Muscle of leg (tissue), 11 donors: Measurements from ENCODE around the gene AUP1. TPM values are rescaled to one million over a fixed set of nuclear protein-coding genes. Genes with fewer than 3 reads are reported as not detected.

Experiments
- DNase-seq: peaks from one replicate; pipeline ENCODE4 v3.0.0; 2013
- H3K27ac ChIP-seq: one replicate; pipeline ENCODE4 v1.5.1; 2013; ENCODE audit warnings: mild to moderate bottlenecking, low read length, control low read depth
- H3K27me3 ChIP-seq: one replicate; pipeline ENCODE4 v1.6.1; 2013; ENCODE audit warnings: low read length; ENCODE audit not compliant: control insufficient read depth, insufficient read depth
- H3K36me3 ChIP-seq: one replicate; pipeline ENCODE4 v1.6.1; 2013; ENCODE audit warnings: low read length; ENCODE audit not compliant: control insufficient read depth, insufficient read depth
- H3K4me1 ChIP-seq: one replicate; pipeline ENCODE4 v1.6.1; 2013; ENCODE audit warnings: low read length; ENCODE audit not compliant: control insufficient read depth, insufficient read depth
- H3K4me3 ChIP-seq: one replicate; pipeline ENCODE4 v1.5.1; 2013; ENCODE audit warnings: low read length, control low read depth
- H3K9me3 ChIP-seq: replicated peaks from 2 replicates; pipeline ENCODE4 v1.6.1; 2013; ENCODE audit warnings: low read depth, low read length; ENCODE audit not compliant: control insufficient read depth
- WGBS: methylation state at CpG from one replicate; pipeline ENCODE4 v1.1.5; 2013; ENCODE audit warnings: missing lambda C conversion rate; ENCODE audit not compliant: insufficient coverage; 5-methylcytosine and 5-hydroxymethylcytosine counted together
- polyA plus RNA-seq, 8 donors: library from polyadenylated mRNA; unstranded; fragments of 120-200 nt; gene quantifications; one replicate each; pipeline versions ENCODE4 v1.2.1 to v1.2.3, GENCODE V29; 2013; ENCODE audit warnings: inconsistent platforms in 1 of 8, low replicate concordance in 1 of 8; ENCODE audit not compliant: insufficient read length in 8 of 8, insufficient read depth in 1 of 8
- total RNA-seq: library from RNA; stranded (reverse); fragments of 120-200 nt; gene quantifications from one replicate; pipeline ENCODE4 v1.2.4, GENCODE V29; 2013

AUP1 gene
- total and polyA plus RNA-seq, 9 donors: 58.5 to 84.9 (median 66.2) TPM

- 19% methylated on average over 4 of the region's 5 CpGs for WGBS
- no peaks in the 10 kb centered on the region for H3K9me3 ChIP-seq
- peaks cover 25% of the 10 kb centered on the region for H3K27me3 ChIP-seq
- no peak overlapping the region for H3K4me3 ChIP-seq
- no peak for DNase-seq
- H3K36me3 ChIP-seq: peaks cover 4% of the 10 kb centered on the region
- no peak overlapping the region for H3K27ac ChIP-seq
- H3K4me1 ChIP-seq: peaks cover 8% of the 10 kb centered on the region
Measured at GRCh38 chr2:74559912-74560311, 30.4 kb upstream of the AUP1 start.

GRCh38 chr2:74558284-74559230, 29.1 kb upstream of the AUP1 start:
- Histone ChIP-seq H3K27me3 (peaks cover 20% of the 10 kb centered on the region), H3K9me3 (no peaks in the 10 kb centered on the region), H3K4me1 (peaks cover 11% of the 10 kb centered on the region), H3K4me3 (no peak overlapping the region), H3K36me3 (peaks cover 4% of the 10 kb centered on the region), H3K27ac (no peak overlapping the region)
- 73% methylated on average over 6 of the region's 7 CpGs for WGBS
- DNase-seq: no peak

DNA sequence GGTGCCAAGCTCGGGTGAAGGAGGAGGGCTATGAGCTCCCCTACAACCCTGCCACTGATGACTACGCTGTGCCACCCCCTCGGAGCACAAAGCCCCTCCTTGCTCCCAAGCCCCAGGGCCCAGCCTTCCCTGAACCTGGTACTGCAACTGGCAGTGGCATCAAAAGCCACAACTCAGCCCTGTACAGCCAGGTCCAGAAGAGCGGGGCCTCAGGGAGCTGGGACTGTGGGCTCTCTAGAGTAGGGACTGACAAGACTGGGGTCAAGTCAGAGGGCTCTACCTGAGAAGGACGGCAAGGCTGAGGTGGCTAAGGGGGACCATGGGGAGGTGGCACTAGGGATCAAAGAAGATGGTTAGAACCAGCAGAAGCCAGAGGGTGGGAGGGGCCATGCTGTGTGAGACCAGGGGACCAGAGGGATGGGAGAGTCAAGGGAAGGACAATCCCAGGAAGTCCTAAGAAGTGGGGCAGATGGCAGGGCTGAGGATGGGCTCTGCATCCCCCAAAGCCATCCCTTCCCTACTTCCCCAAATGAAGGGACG, 27.4 kb upstream of the AUP1 start:
- Histone ChIP-seq H3K36me3 (peaks cover 4% of the 10 kb centered on the region), H3K27me3 (peaks cover 13% of the 10 kb centered on the region), H3K27ac (no peak overlapping the region), H3K4me1 (peaks cover 23% of the 10 kb centered on the region), H3K4me3 (no peak overlapping the region), H3K9me3 (no peaks in the 10 kb centered on the region)
- DNase-seq: no peak
- 94% methylated on average over 2 of the region's 6 CpGs for WGBS

- Histone ChIP-seq H3K9me3 (no peaks in the 10 kb centered on the region), H3K4me1 (peaks cover 23% of the 10 kb centered on the region), H3K4me3 (no peak overlapping the region), H3K36me3 (peaks cover 6% of the 10 kb centered on the region), H3K27me3 (peaks cover 10% of the 10 kb centered on the region), H3K27ac (no peak overlapping the region)
- 85% methylated on average over 5 of the region's 14 CpGs for WGBS
- peak; percentile 6 for DNase-seq
Measured at GRCh38 chr2:74556159-74556558, 26.7 kb upstream of the AUP1 start.

GRCh38 chr2:74555610-74556103, 26.2 kb upstream of the AUP1 start:
- H3K27ac ChIP-seq: no peak overlapping the region
- H3K4me1 ChIP-seq: peaks cover 23% of the 10 kb centered on the region
- peak; percentile 42 for DNase-seq
- WGBS: 43% methylated on average over 14 of the region's 17 CpGs
- no peaks in the 10 kb centered on the region for H3K9me3 ChIP-seq
- H3K27me3 ChIP-seq: peaks cover 9% of the 10 kb centered on the region
- peak overlapping the region; percentile 71 for H3K4me3 ChIP-seq
- peaks cover 6% of the 10 kb centered on the region for H3K36me3 ChIP-seq

DNA sequence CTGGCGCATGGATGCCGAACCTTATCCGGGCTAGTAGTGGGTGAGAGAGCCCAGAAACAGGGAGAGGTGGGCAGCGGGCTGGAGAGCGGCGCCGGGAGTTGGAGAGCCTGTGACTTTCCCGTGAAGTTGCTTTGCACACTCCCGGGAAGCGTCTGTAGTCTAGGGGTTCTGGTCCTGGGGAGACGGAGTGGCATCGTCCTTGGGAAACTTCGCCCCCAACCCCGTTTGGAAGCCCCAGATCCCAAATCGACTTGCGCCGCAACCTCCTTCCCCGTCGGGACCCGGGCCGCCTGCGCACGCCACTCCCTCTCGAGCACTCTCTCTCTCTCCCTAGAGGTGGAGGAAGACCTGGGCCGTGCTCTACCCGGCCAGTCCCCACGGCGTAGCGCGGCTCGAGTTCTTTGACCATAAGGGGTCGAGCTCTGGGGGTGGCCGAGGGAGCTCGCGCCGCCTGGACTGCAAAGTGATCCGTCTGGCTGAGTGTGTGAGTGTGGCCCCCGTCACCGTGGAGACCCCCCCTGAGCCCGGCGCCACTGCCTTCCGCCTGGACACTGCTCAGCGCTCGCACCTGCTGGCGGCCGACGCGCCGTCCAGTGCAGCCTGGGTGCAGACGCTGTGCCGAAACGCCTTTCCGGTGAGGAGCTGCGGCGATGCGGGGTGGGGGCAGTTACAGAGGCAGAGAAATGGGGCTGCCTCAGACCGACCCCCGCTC, 25.5 kb upstream of the AUP1 start:
- Histone ChIP-seq H3K4me3 (peak overlapping the region; percentile 71), H3K9me3 (no peaks in the 10 kb centered on the region), H3K27ac (peak overlapping the region; percentile 42), H3K36me3 (peaks cover 6% of the 10 kb centered on the region), H3K27me3 (peaks cover 4% of the 10 kb centered on the region), H3K4me1 (peaks cover 26% of the 10 kb centered on the region)
- under 1% methylated on average over 36 of the region's 58 CpGs for WGBS
- peak; percentile 53 for DNase-seq

DNA sequence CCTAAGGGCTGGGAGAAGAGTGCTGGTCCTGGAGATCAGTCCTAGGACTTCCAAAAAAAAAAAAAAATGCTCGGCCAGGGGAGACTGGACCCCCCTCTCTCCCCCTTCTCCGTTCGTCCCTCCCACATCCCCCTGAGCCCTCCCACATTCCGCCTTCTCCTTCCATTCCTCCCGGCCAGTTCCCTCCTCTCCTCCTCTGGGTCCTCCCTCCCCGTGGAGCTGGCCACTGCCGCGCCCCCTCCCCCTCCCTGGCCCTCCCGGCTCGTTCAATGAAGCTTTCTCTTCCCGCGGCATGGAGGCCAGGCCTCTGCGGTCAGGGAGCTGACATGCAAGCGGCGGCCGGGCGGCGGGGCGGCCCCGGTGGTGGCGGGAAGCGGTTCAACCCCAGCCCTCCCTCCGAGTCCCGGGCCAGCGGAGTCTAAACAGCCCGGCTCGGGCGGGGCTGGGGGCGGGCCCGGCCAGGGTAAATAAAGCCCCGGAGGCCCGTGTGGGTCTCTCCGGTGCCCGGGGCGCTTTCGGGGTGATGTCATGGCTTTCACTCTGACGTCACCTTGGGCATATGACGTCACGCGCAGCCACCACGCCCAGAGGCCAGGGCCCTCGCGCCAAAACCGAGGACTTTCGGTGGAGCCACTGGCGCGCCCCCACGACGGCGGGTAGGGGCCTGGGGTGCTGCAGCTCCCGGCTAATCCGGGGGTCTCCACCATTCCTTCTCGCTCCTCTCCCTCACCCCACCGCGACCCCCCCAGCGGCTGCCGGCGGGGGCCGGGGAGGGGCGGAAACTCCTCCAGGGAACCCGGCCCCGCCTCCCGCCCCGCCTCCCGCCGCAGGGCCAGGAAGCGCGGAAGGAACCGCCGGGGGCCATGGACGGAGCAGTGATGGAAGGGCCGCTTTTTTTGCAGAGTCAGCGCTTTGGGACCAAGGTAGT, 24.6 kb upstream of the AUP1 start, which contains the start of the genes DOK1 and LOXL3:
DOK1 (plus strand) TSS at position 829 of the 928 bp plus-strand sequence; CDS start at position 864, 35 bp downstream.
LOXL3 (minus strand) TSS at position 51 of the 928 bp plus-strand sequence. CDS start 1,308 bp downstream, outside the sequence.
- H3K27ac ChIP-seq: peak within 1 kb of the TSS; percentile 67
- H3K36me3 ChIP-seq: peaks cover 6% of the 10 kb centered on the region
- H3K4me1 ChIP-seq: peaks cover 34% of the 10 kb centered on the region
- H3K27me3 ChIP-seq: peaks cover 7% of the 10 kb centered on the region
- under 1% methylated on average over 66 of the region's 73 CpGs for WGBS
- peak within 1 kb of the TSS; percentile 71 for H3K4me3 ChIP-seq
- no peaks in the 10 kb centered on the region for H3K9me3 ChIP-seq
- peak; percentile 96 for DNase-seq

DNA sequence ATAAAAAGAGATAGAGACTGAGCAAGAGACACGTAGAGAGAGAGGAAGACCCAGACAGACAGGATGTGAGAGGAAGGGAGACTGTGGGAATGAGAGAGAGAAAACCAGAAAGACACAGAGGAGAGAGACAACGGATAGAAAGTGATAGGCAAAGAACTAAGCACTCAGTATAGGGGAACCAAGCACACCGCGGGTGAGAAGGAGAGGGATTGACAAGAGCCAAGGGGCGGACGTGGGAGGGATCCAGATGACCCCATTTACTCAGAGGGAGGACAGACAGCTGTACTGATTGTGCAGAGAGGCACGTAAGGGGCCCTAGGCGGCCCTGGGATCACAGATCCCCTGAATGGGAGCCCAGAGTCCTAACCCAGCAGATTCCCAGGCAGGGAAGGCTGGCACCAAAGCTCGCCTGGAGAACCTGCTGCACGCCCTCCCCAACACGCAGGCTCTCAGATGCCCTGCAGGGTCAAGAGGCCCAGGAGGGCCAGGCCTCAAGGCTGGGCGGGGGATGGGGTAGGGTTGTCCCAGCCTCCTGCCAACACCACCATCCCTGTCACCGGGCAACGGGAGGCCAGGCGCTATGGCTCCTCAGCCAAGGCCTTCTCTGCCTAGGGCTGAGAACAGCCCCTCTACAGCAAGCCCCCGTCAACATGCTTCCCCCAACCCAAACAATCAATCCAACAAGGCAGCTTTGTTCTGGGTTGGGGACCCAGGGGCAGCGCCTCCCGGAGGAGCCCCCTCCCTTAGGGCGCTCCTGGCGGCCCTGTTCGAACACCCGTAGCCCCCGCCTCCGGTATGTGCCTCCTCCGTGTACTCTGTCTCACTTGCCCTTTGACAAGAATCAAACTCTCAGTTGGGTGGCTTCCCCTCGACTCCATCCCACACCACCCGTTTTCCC, 23.7 kb upstream of the AUP1 start:
- 20% methylated on average over 20 of the region's 27 CpGs for WGBS
- peak overlapping the region; percentile 71 for H3K4me3 ChIP-seq
- peak overlapping the region; percentile 67 for H3K27ac ChIP-seq
- no peaks in the 10 kb centered on the region for H3K9me3 ChIP-seq
- peaks cover 6% of the 10 kb centered on the region for H3K36me3 ChIP-seq
- H3K4me1 ChIP-seq: peaks cover 40% of the 10 kb centered on the region
- peaks cover 9% of the 10 kb centered on the region for H3K27me3 ChIP-seq
- DNase-seq: peak; percentile 52
